Body of pancreas (tissue), 4 donors: ENCODE results near the gene KCNAB1.

Experiments used
- POLR2A ChIP-seq, 3 donors: fragments of 450-650 bp; IDR thresholded peaks; one replicate each; pipeline ENCODE4 v1.6.1; 2016; ENCODE audit warnings: antibody characterized with exemption in 3 of 3, mild to moderate bottlenecking in 2 of 3
- TF ChIP-seq, protein P1 (sequence below), 7 experiments: fragments of 450-650 bp in 4 of 7; fragments of 200-600 bp in 3 of 7; sonication (generic) in 3 of 7; IDR thresholded peaks; one replicate each; pipeline ENCODE4 v1.5.1; 2016 to 2019; ENCODE audit warnings: antibody characterized with exemption in 7 of 7

- TF ChIP-seq, protein P1, sequence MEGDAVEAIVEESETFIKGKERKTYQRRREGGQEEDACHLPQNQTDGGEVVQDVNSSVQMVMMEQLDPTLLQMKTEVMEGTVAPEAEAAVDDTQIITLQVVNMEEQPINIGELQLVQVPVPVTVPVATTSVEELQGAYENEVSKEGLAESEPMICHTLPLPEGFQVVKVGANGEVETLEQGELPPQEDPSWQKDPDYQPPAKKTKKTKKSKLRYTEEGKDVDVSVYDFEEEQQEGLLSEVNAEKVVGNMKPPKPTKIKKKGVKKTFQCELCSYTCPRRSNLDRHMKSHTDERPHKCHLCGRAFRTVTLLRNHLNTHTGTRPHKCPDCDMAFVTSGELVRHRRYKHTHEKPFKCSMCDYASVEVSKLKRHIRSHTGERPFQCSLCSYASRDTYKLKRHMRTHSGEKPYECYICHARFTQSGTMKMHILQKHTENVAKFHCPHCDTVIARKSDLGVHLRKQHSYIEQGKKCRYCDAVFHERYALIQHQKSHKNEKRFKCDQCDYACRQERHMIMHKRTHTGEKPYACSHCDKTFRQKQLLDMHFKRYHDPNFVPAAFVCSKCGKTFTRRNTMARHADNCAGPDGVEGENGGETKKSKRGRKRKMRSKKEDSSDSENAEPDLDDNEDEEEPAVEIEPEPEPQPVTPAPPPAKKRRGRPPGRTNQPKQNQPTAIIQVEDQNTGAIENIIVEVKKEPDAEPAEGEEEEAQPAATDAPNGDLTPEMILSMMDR (IDR thresholded peaks at IDR 0.05): no peak
- TF ChIP-seq POLR2A (IDR thresholded peaks at IDR 0.05): no peak
Observed at GRCh38 chr3:156188757-156189156, 68.4 kb downstream of the KCNAB1 start.
